Retinal pigment epithelial cell (primary cell): ENCODE data around the gene RIOX2.
"Not testable (repeated sequence)": the region's sequence is repeated elsewhere in the genome, so short reads cannot be mapped to it uniquely, and the experiment has no call there.

ENCODE experiments used
- DNase-seq: peaks from one replicate; pipeline ENCODE4 v3.0.0-alpha.2; 2010; ENCODE audit warnings: low read depth
- H3K4me3 ChIP-seq: 2 replicates; pipeline ENCODE4 v1.5.1; 2011; ENCODE audit warnings: mild to moderate bottlenecking, low read length, control low read depth, moderate library complexity
- CTCF ChIP-seq: conservative IDR thresholded peaks from 2 replicates; pipeline ENCODE4 v1.5.1; 2011; ENCODE audit warnings: low read depth, low read length, control low read depth, inconsistent platforms

RIOX2 gene

GRCh38 chr3:97971679-97972567, at the start of gene RIOX2:
Gene RIOX2 (minus strand): TSS chr3:97972431. CDS start chr3:97967593, 4,838 bp downstream.
- peak; percentile 9 for TF ChIP-seq CTCF
- peak within 1 kb of the TSS; percentile 59 for H3K4me3 ChIP-seq
- peak; percentile 19 for DNase-seq

- DNase-seq = no peak
- TF ChIP-seq CTCF = no peak
Measured at GRCh38 chr3:98020412-98020811, 48.2 kb upstream of the RIOX2 start.

GRCh38 chr3:98018301-98018700, 46.1 kb upstream of the RIOX2 start:
- TF ChIP-seq CTCF = no peak
- no peak overlapping the region for H3K4me3 ChIP-seq
- DNase-seq = no peak

More at GRCh38 chr3:98020412-98020811, 48.2 kb upstream of the RIOX2 start:
- H3K4me3 ChIP-seq = no peak overlapping the region

GRCh38 chr3:98014268-98014585, 42.0 kb upstream of the RIOX2 start:
- no peak for DNase-seq
- no peak for TF ChIP-seq CTCF
- no peak overlapping the region for H3K4me3 ChIP-seq

- no peak for DNase-seq
- H3K4me3 ChIP-seq = no peak overlapping the region
- TF ChIP-seq CTCF = no peak
Measured at GRCh38 chr3:98013411-98014267, 41.4 kb upstream of the RIOX2 start.

- no peak for DNase-seq
- H3K4me3 ChIP-seq = no peak overlapping the region
- TF ChIP-seq CTCF = no peak
Measured at GRCh38 chr3:98012979-98013378, 40.7 kb upstream of the RIOX2 start.

GRCh38 chr3:98010883-98011449, 38.7 kb upstream of the RIOX2 start:
- H3K4me3 ChIP-seq, DNase-seq: not testable (repeated sequence)
